NCI-H2029 treated with DMSO at 0.1 percent for 48 hours (cell line): Measurements from ENCODE around the gene C12orf54.
"Not testable (repeated sequence)": the region's sequence is repeated elsewhere in the genome, so short reads cannot be mapped to it uniquely, and the experiment has no call there.

ENCODE experiments used
- DNase-seq: peaks from one replicate; lab custom pipeline; 2025; lab: John Stamatoyannopoulos, UW

The C12orf54 gene

GRCh38 chr12:48482198-48482597 is at the start of gene C12orf54:
Gene C12orf54 (plus strand): TSS chr12:48482498. CDS start chr12:48483297, 799 bp downstream.
- DNase-seq = no peak

GRCh38 chr12:48434016-48434415 is 48.3 kb upstream of the C12orf54 start:
- not testable (repeated sequence) for DNase-seq

GRCh38 chr12:48441069-48441468 is 41.2 kb upstream of the C12orf54 start:
- DNase-seq = no peak

- DNase-seq = no peak
Measured at GRCh38 chr12:48442179-48442847, 40.0 kb upstream of the C12orf54 start.

- DNase-seq = no peak
Measured at GRCh38 chr12:48445538-48445937, 36.8 kb upstream of the C12orf54 start.

- DNase-seq = no peak
Measured at GRCh38 chr12:48446161-48446776, 36.0 kb upstream of the C12orf54 start.

- no peak for DNase-seq
Measured at GRCh38 chr12:48447755-48448154, 34.5 kb upstream of the C12orf54 start.

- no peak for DNase-seq
Measured at GRCh38 chr12:48451372-48451771, 30.9 kb upstream of the C12orf54 start.

- not testable (repeated sequence) for DNase-seq
Measured at GRCh38 chr12:48452961-48453360, 29.3 kb upstream of the C12orf54 start.

- DNase-seq = no peak
Measured at GRCh38 chr12:48454667-48455066, 27.6 kb upstream of the C12orf54 start.

- DNase-seq = no peak
Measured at GRCh38 chr12:48455116-48455515, 27.2 kb upstream of the C12orf54 start.

GRCh38 chr12:48459259-48459658 is 23.0 kb upstream of the C12orf54 start:
- no peak for DNase-seq

- DNase-seq = not testable (repeated sequence)
Measured at GRCh38 chr12:48469027-48469426, 13.3 kb upstream of the C12orf54 start.

- DNase-seq = no peak
Measured at GRCh38 chr12:48472259-48472658, 10.0 kb upstream of the C12orf54 start, which contains the start of gene ANP32D. Gene ANP32D (plus strand): TSS chr12:48472559. CDS start chr12:48472665, 106 bp downstream.

- no peak for DNase-seq
Measured at GRCh38 chr12:48473061-48473460, 9.2 kb upstream of the C12orf54 start.

- not testable (repeated sequence) for DNase-seq
Measured at GRCh38 chr12:48474497-48474896, 7.8 kb upstream of the C12orf54 start.

GRCh38 chr12:48482930-48483329 is 632 bp downstream of the C12orf54 start:
- DNase-seq = no peak

- DNase-seq = peak; percentile 3
Measured at GRCh38 chr12:48486261-48486660, 4.0 kb downstream of the C12orf54 start.

- DNase-seq = no peak
Measured at GRCh38 chr12:48486679-48487078, 4.4 kb downstream of the C12orf54 start.

- DNase-seq = no peak
Measured at GRCh38 chr12:48489012-48489411, 6.7 kb downstream of the C12orf54 start.

- not testable (repeated sequence) for DNase-seq
Measured at GRCh38 chr12:48489456-48489855, 7.2 kb downstream of the C12orf54 start.

GRCh38 chr12:48500281-48500680 is 18.0 kb downstream of the C12orf54 start:
- not testable (repeated sequence) for DNase-seq

GRCh38 chr12:48506836-48507235 is 24.5 kb downstream of the C12orf54 start:
- not testable (repeated sequence) for DNase-seq

GRCh38 chr12:48508987-48509386 is 26.7 kb downstream of the C12orf54 start:
- no peak for DNase-seq
